IMR-90 (cell line): ENCODE data around the gene CNDP1. TPM values are rescaled to one million over a fixed set of nuclear protein-coding genes. Genes with fewer than 3 reads are reported as not detected.

Experiments
- ATAC-seq: fragments of 200-7000 bp; cut with Tn5 transposase; 2 replicates; pipeline ENCODE4 v1.9.1; 2020; ENCODE audit warnings: low read depth, mild to moderate bottlenecking, moderate library complexity
- BruUV-seq: library from RNA; stranded (reverse); fragments of 400-500 nt; replicated peaks from 2 replicates; lab custom pipeline; 2021; lab: Mats Ljungman, UMichigan
- CTCF ChIA-PET: fragments of 300-600 bp; formaldehyde crosslinking; extraction: SDS; loops from one replicate; lab custom pipeline; 2021; ENCODE audit warnings: antibody characterized with exemption; lab: Yijun Ruan, JAX
- POLR2A ChIA-PET: fragments of 300-600 bp; sonication (Branson Sonifier 250); formaldehyde crosslinking; loops from one replicate; lab custom pipeline; 2022; ENCODE audit warnings: antibody characterized with exemption; ENCODE audit not compliant: unreplicated experiment; lab: Charles Lee
- DNase-seq: peaks from one replicate; pipeline ENCODE4 v3.0.0; 2013
- H2AFZ ChIP-seq: replicated peaks from 2 replicates; pipeline ENCODE3; 2013; ENCODE audit warnings: low read length, mild to moderate bottlenecking; ENCODE audit not compliant: poor library complexity
- H2AK5ac ChIP-seq: 2 replicates; pipeline ENCODE4 v1.6.1; 2013; ENCODE audit warnings: low read depth, low read length, inconsistent platforms
- H2AK9ac ChIP-seq: replicated peaks from 2 replicates; pipeline ENCODE3; 2013; ENCODE audit warnings: mild to moderate bottlenecking, low read depth, low read length, moderate library complexity; ENCODE audit not compliant: poor library complexity
- H2BK120ac ChIP-seq: 2 replicates; pipeline ENCODE4 v1.6.1; 2013; ENCODE audit warnings: low read depth, low read length, inconsistent platforms
- H2BK15ac ChIP-seq: 3 replicates; pipeline ENCODE4 v1.6.1; 2013; ENCODE audit warnings: low read depth, low read length, inconsistent platforms
- H2BK20ac ChIP-seq: 2 replicates; pipeline ENCODE4 v1.6.1; 2013; ENCODE audit warnings: low read depth, mild to moderate bottlenecking, inconsistent platforms, low read length, moderate library complexity
- H2BK5ac ChIP-seq: 2 replicates; pipeline ENCODE4 v1.6.1; 2013; ENCODE audit warnings: mild to moderate bottlenecking, low read depth, low read length, inconsistent platforms; ENCODE audit not compliant: poor library complexity, severe bottlenecking
- H3K14ac ChIP-seq: replicated peaks from 2 replicates; pipeline ENCODE4 v1.6.1; 2013; ENCODE audit warnings: low read depth, low read length, inconsistent platforms
- H3K18ac ChIP-seq: 2 replicates; pipeline ENCODE4 v1.6.1; 2013; ENCODE audit warnings: low read depth, low read length, control low read depth
- H3K23ac ChIP-seq: 2 replicates; pipeline ENCODE4 v1.6.1; 2013; ENCODE audit warnings: low read depth, low read length, inconsistent platforms
- H3K27ac ChIP-seq: 2 replicates; pipeline ENCODE4 v1.5.1; 2013; ENCODE audit warnings: mild to moderate bottlenecking, control low read depth, low read length; ENCODE audit not compliant: insufficient read depth
- H3K27me3 ChIP-seq: 2 replicates; pipeline ENCODE4 v1.6.1; 2013; ENCODE audit warnings: low read length; ENCODE audit not compliant: control insufficient read depth, insufficient read depth
- H3K36me3 ChIP-seq: 2 replicates; pipeline ENCODE4 v1.6.1; 2013; ENCODE audit warnings: low read length, mixed read lengths; ENCODE audit not compliant: control insufficient read depth, insufficient read depth
- H3K4ac ChIP-seq: 2 replicates; pipeline ENCODE4 v1.6.1; 2013; ENCODE audit warnings: low read depth, low read length, inconsistent platforms
- H3K4me1 ChIP-seq: 2 replicates; pipeline ENCODE4 v1.6.1; 2013; ENCODE audit warnings: low read length, mixed read lengths; ENCODE audit not compliant: control insufficient read depth, insufficient read depth
- H3K4me2 ChIP-seq: 2 replicates; pipeline ENCODE4 v1.6.1; 2013; ENCODE audit warnings: low read depth, mild to moderate bottlenecking, control low read depth, low read length, moderate library complexity
- H3K4me3 ChIP-seq: 2 replicates; pipeline ENCODE4 v1.5.1; 2013; ENCODE audit warnings: low read depth, mild to moderate bottlenecking, control low read depth, low read length, moderate library complexity; ENCODE audit not compliant: insufficient read depth
- H3K56ac ChIP-seq: 2 replicates; pipeline ENCODE4 v1.6.1; 2013; ENCODE audit warnings: low read length, inconsistent platforms; ENCODE audit not compliant: insufficient read depth; ENCODE audit errors: extremely low read depth
- H3K79me1 ChIP-seq, 2 experiments: 2 replicates each; pipeline ENCODE4 v1.6.1; 2013; ENCODE audit warnings: low read length in 2 of 2, inconsistent platforms in 1 of 2, low read depth in 1 of 2
- H3K9ac ChIP-seq: 2 replicates; pipeline ENCODE4 v1.6.1; 2013; ENCODE audit warnings: low read depth, low read length, control low read depth
- H3K9me1 ChIP-seq: 2 replicates; pipeline ENCODE4 v1.6.1; 2013; ENCODE audit warnings: low read length, inconsistent platforms; ENCODE audit not compliant: insufficient read depth
- H3K9me3 ChIP-seq: 2 replicates; pipeline ENCODE4 v1.6.1; 2013; ENCODE audit warnings: low read length; ENCODE audit not compliant: control insufficient read depth, insufficient read depth
- H4K20me1 ChIP-seq: 2 replicates; pipeline ENCODE4 v1.6.1; 2013; ENCODE audit warnings: low read length, inconsistent platforms; ENCODE audit not compliant: insufficient read depth
- H4K5ac ChIP-seq: 2 replicates; pipeline ENCODE4 v1.6.1; 2013; ENCODE audit warnings: mild to moderate bottlenecking, low read depth, low read length, control low read depth
- H4K8ac ChIP-seq, 2 experiments: 2 replicates each; pipeline ENCODE4 v1.6.1; 2013; ENCODE audit warnings: low read depth in 2 of 2, low read length in 2 of 2, control low read depth in 1 of 2, inconsistent platforms in 1 of 2
- H4K91ac ChIP-seq: 2 replicates; pipeline ENCODE4 v1.6.1; 2013; ENCODE audit warnings: low read depth, low read length, inconsistent platforms; ENCODE audit not compliant: insufficient read depth
- ELK1 ChIP-seq: fragments of 150-350 bp; IDR thresholded peaks from 2 replicates; pipeline ENCODE4 v1.6.1; 2016; ENCODE audit warnings: low read depth, mild to moderate bottlenecking, low read length, moderate library complexity, borderline replicate concordance
- WGBS, 2 experiments: methylation state at CpG; one replicate each; pipeline versions ENCODE4 v1.1.5 to v1.1.7; 2013; ENCODE audit warnings: missing lambda C conversion rate in 2 of 2; ENCODE audit not compliant: insufficient read length in 1 of 2; ENCODE audit errors: extremely low coverage in 2 of 2; 5-methylcytosine and 5-hydroxymethylcytosine counted together
- dilution Hi-C: fragments of 300-500 bp; cut with HindIII; formaldehyde crosslinking; loops from one replicate; pipeline ENCODE4 v1.14.3; 2018; ENCODE audit warnings: low sequenced_read_pairs; ENCODE audit not compliant: unreplicated experiment
- in situ Hi-C: fragments of 300-500 bp; cut with MboI; formaldehyde crosslinking; loops from 3 replicates; pipeline ENCODE4 v1.14.3; 2019; ENCODE audit warnings: low sequenced_read_pairs, inconsistent platforms, mixed read lengths
- intact Hi-C: fragments of 100-400 bp; cut with micrococcal nuclease; formaldehyde crosslinking; loops from 2 replicates; pipeline ENCODE4 v1.10.0; 2022
- polyA plus RNA-seq, 3 experiments: library from polyadenylated mRNA; depleted of rRNA; stranded (reverse); fragments of >200 nt; gene quantifications; 2 replicates each; pipeline ENCODE4 v1.2.3, GENCODE V29; 2012; ENCODE audit warnings: low replicate concordance in 1 of 3
- total RNA-seq: library from RNA; depleted of rRNA; stranded (reverse); fragments of >200 nt; gene quantifications from 2 replicates; pipeline ENCODE4 v1.2.3, GENCODE V29; 2012

The CNDP1 gene
- total and polyA plus RNA-seq, 2 of the 4 experiments (the other 2 are of a cell fraction): not detected

GRCh38 chr18:74579496-74580065, 45.3 kb downstream of the CNDP1 start:
- no peak overlapping the region for H3K23ac ChIP-seq
- no peak overlapping the region for H3K14ac ChIP-seq
- H3K27me3 ChIP-seq: peaks cover 18% of the 10 kb centered on the region
- ChIA-PET CTCF (no interaction called here), POLR2A (interaction anchor here (0.6 kb wide), 1 partner anchor 28 kb away, joined by 3 read pairs; no protein-coding TSS in a partner anchor)
- no peaks in the 10 kb centered on the region for H3K4me1 ChIP-seq
- H2AK5ac ChIP-seq: no peak overlapping the region
- dilution Hi-C loops: no loop called here
- H2BK15ac ChIP-seq: no peak overlapping the region
- H4K8ac ChIP-seq: no peak overlapping the region
- no peak overlapping the region for H3K4me2 ChIP-seq
- ATAC-seq: peak; percentile 24
- H4K5ac ChIP-seq: no peak overlapping the region
- no peaks in the 10 kb centered on the region for H3K9me1 ChIP-seq
- intact Hi-C loops: no loop called here
- no peak overlapping the region for H2BK20ac ChIP-seq
- WGBS, 2 experiments: no CpG with 5 or more reads among the region's 8 CpGs
- no peak overlapping the region for H3K4ac ChIP-seq
- TF ChIP-seq ELK1: no peak
- DNase-seq: no peak
- no peak overlapping the region for H2BK120ac ChIP-seq
- H3K36me3 ChIP-seq: no peaks in the 10 kb centered on the region
- H2AK9ac ChIP-seq: no peak overlapping the region
- H3K56ac ChIP-seq: no peak overlapping the region
- no peak overlapping the region for H3K27ac ChIP-seq
- no peaks in the 10 kb centered on the region for H3K79me1 ChIP-seq
- in situ Hi-C loops: no loop called here
- H4K20me1 ChIP-seq: no peaks in the 10 kb centered on the region
- BruUV-seq: no TSS peak
- no peak overlapping the region for H4K91ac ChIP-seq
- H3K18ac ChIP-seq: no peak overlapping the region
- no peaks in the 10 kb centered on the region for H3K9me3 ChIP-seq
- no peak overlapping the region for H3K9ac ChIP-seq
- H2AFZ ChIP-seq: no peak overlapping the region
- no peak overlapping the region for H2BK5ac ChIP-seq
- H3K4me3 ChIP-seq: no peak overlapping the region
